MCF 10A (cell line): ENCODE measurements around the gene TPM4. TPM values are rescaled to one million over a fixed set of nuclear protein-coding genes. Genes with fewer than 3 reads are reported as not detected.
A peak's percentile ranks its signal among the peaks of the same experiment; 100 is the strongest.

Experiments used
- BruUV-seq: library from RNA; stranded (reverse); fragments of 400-500 nt; replicated peaks from 2 replicates; lab custom pipeline; 2021; lab: Mats Ljungman, UMichigan
- CTCF ChIA-PET: fragments of 300-600 bp; sonication (Branson Sonifier 250); formaldehyde crosslinking; extraction: SDS; loops from one replicate; lab custom pipeline; 2021; ENCODE audit warnings: antibody characterized with exemption, inconsistent platforms; lab: Yijun Ruan, JAX
- POLR2A ChIA-PET: fragments of 300-600, 350-650 bp; sonication (Branson Sonifier 250); formaldehyde crosslinking; extraction: SDS; loops from one replicate; lab custom pipeline; 2020; ENCODE audit warnings: antibody characterized with exemption, inconsistent platforms; lab: Yijun Ruan, JAX
- DNase-seq: peaks from one replicate; pipeline ENCODE4 v3.0.0-alpha.2; 2018; ENCODE audit not compliant: unreplicated experiment
- H3K27ac Mint-ChIP-seq: one replicate; pipeline ENCODE4 v1.8.0; 2022; ENCODE audit warnings: mild to moderate bottlenecking, low read depth, mixed read lengths; ENCODE audit not compliant: unreplicated experiment
- H3K27me3 Mint-ChIP-seq: one replicate; pipeline ENCODE4 v1.8.0; 2022; ENCODE audit warnings: mixed read lengths; ENCODE audit not compliant: insufficient read depth, unreplicated experiment
- H3K36me3 Mint-ChIP-seq: one replicate; pipeline ENCODE4 v1.8.0; 2022; ENCODE audit warnings: mild to moderate bottlenecking, moderate library complexity, mixed read lengths; ENCODE audit not compliant: insufficient read depth, unreplicated experiment
- H3K4me1 Mint-ChIP-seq: one replicate; pipeline ENCODE4 v1.8.0; 2022; ENCODE audit warnings: mixed read lengths; ENCODE audit not compliant: insufficient read depth, unreplicated experiment
- H3K4me3 Mint-ChIP-seq: one replicate; pipeline ENCODE4 v1.8.0; 2022; ENCODE audit warnings: mild to moderate bottlenecking, moderate library complexity, mixed read lengths; ENCODE audit not compliant: unreplicated experiment
- H3K9me3 Mint-ChIP-seq: one replicate; pipeline ENCODE4 v1.8.0; 2022; ENCODE audit warnings: mixed read lengths; ENCODE audit not compliant: unreplicated experiment
- intact Hi-C: fragments of 100-400 bp; cut with micrococcal nuclease; formaldehyde crosslinking; loops from 2 replicates; pipeline ENCODE4 v1.14.1; 2022
- total RNA-seq: library from RNA; stranded (reverse); gene quantifications from 2 replicates; pipeline ENCODE4 v1.2.3, GENCODE V29; 2022
- TF ChIP-seq, protein P1 (sequence below): fragments of 200-600 bp; IDR thresholded peaks from one replicate; pipeline ENCODE4 v1.8.0; 2022; ENCODE audit warnings: antibody characterized with exemption, mild to moderate bottlenecking; ENCODE audit not compliant: unreplicated experiment

TPM4 gene
- total RNA-seq, 1 experiment from 2014 or later: 355 TPM

DNA sequence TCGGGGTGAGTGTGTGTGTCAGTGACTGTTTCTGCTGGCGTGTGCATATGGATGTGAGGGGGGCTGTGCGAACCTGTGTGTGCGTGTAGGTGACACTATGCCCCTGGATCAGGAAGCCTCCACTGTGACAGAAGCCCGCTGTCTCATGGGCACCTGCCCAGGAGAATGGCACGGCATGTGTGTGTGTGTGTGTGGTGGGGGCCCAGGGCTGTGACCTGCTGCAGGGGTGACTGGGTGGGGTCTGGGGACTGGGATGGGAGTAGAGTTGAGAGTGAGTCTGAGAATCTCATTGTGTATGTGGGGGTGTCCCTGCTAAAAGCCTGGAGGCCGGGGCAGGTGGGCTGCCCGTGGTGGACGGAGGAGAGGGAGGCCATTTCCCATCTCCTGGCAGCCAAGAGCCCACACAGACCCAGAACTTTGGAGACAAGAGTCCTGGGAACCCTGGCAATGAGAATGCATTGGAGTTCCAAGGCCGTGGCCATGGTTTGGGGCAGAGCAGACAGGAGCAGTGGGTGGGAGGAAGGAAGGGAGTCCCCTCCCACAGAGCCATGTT lies 6.4 kb upstream of the TPM4 start:
- TF ChIP-seq, protein P1, sequence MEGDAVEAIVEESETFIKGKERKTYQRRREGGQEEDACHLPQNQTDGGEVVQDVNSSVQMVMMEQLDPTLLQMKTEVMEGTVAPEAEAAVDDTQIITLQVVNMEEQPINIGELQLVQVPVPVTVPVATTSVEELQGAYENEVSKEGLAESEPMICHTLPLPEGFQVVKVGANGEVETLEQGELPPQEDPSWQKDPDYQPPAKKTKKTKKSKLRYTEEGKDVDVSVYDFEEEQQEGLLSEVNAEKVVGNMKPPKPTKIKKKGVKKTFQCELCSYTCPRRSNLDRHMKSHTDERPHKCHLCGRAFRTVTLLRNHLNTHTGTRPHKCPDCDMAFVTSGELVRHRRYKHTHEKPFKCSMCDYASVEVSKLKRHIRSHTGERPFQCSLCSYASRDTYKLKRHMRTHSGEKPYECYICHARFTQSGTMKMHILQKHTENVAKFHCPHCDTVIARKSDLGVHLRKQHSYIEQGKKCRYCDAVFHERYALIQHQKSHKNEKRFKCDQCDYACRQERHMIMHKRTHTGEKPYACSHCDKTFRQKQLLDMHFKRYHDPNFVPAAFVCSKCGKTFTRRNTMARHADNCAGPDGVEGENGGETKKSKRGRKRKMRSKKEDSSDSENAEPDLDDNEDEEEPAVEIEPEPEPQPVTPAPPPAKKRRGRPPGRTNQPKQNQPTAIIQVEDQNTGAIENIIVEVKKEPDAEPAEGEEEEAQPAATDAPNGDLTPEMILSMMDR: no peak
- H3K4me3 Mint-ChIP-seq: no peak overlapping the region
- no peak for DNase-seq
- POLR2A ChIA-PET: interaction anchor here (0.6 to 1.5 kb wide), 8 partner anchors 9 to 429 kb away, joined by 3 to 12 read pairs (median 4); partner anchors contain the start of genes CYP4F3 and RAB8A
- intact Hi-C loops: loop anchor here (1.0 kb wide), 2 partner anchors 8 to 41 kb away; partner anchors contain the start of gene RAB8A
- no peak overlapping the region for H3K27ac Mint-ChIP-seq
- peaks cover 6% of the 10 kb centered on the region for H3K4me1 Mint-ChIP-seq
- H3K9me3 Mint-ChIP-seq: no peaks in the 10 kb centered on the region
- CTCF ChIA-PET: interaction anchor here (1.3 to 4.9 kb wide), 2 partner anchors 28 to 41 kb away, joined by 3 to 23 read pairs; no protein-coding TSS in a partner anchor
- BruUV-seq: TSS peak; percentile 34
- H3K36me3 Mint-ChIP-seq: peaks cover 12% of the 10 kb centered on the region
- H3K27me3 Mint-ChIP-seq: no peaks in the 10 kb centered on the region

DNA sequence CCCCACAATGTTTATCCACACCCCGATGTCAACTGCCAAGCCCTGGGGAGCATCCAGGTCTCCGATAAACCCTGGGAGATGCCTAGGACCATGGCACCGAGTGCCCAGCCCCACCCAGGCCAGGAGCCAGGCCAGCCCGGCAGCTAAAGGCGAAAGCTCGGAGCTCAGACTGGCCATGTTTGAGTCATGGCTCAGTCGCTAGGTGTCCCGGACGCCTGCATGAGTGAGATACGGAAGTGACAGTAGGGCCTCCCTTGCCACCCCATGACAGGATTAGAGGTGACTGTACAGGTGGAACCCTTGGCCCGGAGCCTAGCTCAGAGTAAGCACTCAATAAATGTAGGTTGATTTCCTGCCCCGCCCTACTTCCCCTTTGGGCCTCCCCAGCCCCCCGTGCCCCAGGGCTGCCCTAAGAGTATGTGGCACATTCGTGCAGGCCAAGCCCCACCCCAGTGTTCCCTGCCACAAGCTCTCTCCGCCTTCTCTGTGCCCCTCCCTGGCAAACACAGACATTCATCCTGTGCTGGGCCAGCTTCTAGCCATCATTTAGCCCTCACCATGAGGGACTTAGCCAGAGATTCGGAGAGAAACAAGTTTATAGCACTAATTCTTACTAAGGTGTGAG lies 5.8 kb upstream of the TPM4 start:
- peaks cover 6% of the 10 kb centered on the region for H3K4me1 Mint-ChIP-seq
- ChIA-PET CTCF (interaction anchor here (0.8 to 4.9 kb wide), 4 partner anchors 8 to 40 kb away, joined by 3 to 23 read pairs (median 6); no protein-coding TSS in a partner anchor), POLR2A (interaction anchor here (0.6 to 1.5 kb wide), 8 partner anchors 8 to 430 kb away, joined by 3 to 12 read pairs (median 4); partner anchors contain the start of genes CYP4F3 and RAB8A)
- H3K27ac Mint-ChIP-seq: no peak overlapping the region
- BruUV-seq: no TSS peak
- H3K27me3 Mint-ChIP-seq: no peaks in the 10 kb centered on the region
- DNase-seq: peak; percentile 85
- H3K9me3 Mint-ChIP-seq: no peaks in the 10 kb centered on the region
- no peak overlapping the region for H3K4me3 Mint-ChIP-seq
- H3K36me3 Mint-ChIP-seq: peaks cover 14% of the 10 kb centered on the region
- TF ChIP-seq, protein P1: no peak
- intact Hi-C loops: loop anchor here (1.0 kb wide), 2 partner anchors 8 to 41 kb away; partner anchors contain the start of gene RAB8A

DNA sequence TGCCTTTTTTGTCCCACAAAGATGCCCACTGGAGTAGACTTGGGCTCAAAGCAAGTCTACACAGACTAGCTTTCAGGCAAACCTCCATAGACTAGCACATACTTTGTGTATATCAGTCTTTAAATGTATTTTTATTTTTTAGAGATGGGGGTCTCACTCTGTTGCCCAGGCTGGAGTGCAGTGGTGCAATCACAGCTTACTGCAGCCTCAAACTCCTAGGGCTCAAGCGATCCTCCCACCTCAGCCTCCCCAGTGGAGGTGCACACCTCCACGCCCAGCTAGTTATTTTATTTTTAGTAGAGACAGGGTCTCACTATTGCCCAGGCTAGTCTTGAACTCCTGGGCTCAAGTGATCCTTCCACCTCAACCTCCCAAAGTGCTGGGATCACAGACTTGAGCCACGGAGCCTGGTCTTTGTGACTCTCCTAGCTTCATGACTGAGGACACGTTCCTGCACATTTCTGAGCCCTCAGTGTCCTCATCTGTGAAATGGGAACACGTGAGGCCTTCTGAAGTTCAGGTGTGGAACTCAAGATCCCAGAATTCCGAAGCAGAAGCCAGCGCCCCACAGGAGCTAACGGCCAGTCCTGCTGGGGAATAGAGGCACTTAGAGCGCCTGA lies 5.1 kb upstream of the TPM4 start:
- ChIA-PET POLR2A (interaction anchor here (1.1 to 1.5 kb wide), 5 partner anchors 8 to 40 kb away, joined by 3 to 12 read pairs (median 5); partner anchors contain the start of gene RAB8A), CTCF (interaction anchor here (0.6 to 4.9 kb wide), 5 partner anchors 9 to 442 kb away, joined by 3 to 23 read pairs (median 4); no protein-coding TSS in a partner anchor)
- peaks cover 6% of the 10 kb centered on the region for H3K4me1 Mint-ChIP-seq
- TF ChIP-seq, protein P1: no peak
- no peaks in the 10 kb centered on the region for H3K9me3 Mint-ChIP-seq
- intact Hi-C loops: no loop called here
- no TSS peak for BruUV-seq
- no peak overlapping the region for H3K4me3 Mint-ChIP-seq
- DNase-seq: no peak
- H3K27ac Mint-ChIP-seq: no peak overlapping the region
- peaks cover 21% of the 10 kb centered on the region for H3K36me3 Mint-ChIP-seq
- H3K27me3 Mint-ChIP-seq: no peaks in the 10 kb centered on the region

DNA sequence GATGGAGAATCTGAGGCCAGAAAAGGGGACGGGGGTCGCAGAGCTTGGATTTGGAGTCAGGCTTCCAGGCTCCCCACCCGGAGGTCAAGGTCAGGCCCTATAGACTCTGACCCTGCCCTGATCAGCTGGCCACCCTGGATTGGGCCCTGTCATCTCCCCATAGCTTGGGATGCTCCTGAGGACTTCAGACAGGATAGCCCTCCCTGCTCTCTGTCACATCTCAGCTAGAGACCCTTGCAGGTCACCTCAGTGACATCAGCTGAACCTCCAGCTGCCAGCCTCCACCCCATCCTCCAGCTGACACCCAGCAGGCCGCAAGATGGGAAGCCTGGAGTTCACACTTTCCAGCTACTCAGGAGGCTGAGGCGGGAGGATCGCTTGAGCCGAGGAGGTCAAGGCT lies 2.8 kb upstream of the TPM4 start:
- Mint-ChIP-seq H3K9me3 (no peaks in the 10 kb centered on the region), H3K4me1 (peaks cover 7% of the 10 kb centered on the region), H3K4me3 (no peak overlapping the region), H3K36me3 (peaks cover 42% of the 10 kb centered on the region), H3K27me3 (no peaks in the 10 kb centered on the region), H3K27ac (no peak overlapping the region)
- intact Hi-C loops: no loop called here
- BruUV-seq: no TSS peak
- no peak for DNase-seq
- TF ChIP-seq, protein P1: no peak
- POLR2A ChIA-PET: no interaction called here
- CTCF ChIA-PET: interaction anchor here (0.8 to 4.9 kb wide), 2 partner anchors 11 to 32 kb away, joined by 4 to 23 read pairs; no protein-coding TSS in a partner anchor
